Measurements from ENCODE around the gene ERN1.
"Not testable (repeated sequence)": the region's sequence is repeated elsewhere in the genome, so short reads cannot be mapped to it uniquely, and the experiment has no call there.

Gene ERN1

GRCh38 chr17:64134216-64134970 is 4.4 kb upstream of the ERN1 start:
- DNase-seq (ENCODE audit: low read depth): no peak

DNA sequence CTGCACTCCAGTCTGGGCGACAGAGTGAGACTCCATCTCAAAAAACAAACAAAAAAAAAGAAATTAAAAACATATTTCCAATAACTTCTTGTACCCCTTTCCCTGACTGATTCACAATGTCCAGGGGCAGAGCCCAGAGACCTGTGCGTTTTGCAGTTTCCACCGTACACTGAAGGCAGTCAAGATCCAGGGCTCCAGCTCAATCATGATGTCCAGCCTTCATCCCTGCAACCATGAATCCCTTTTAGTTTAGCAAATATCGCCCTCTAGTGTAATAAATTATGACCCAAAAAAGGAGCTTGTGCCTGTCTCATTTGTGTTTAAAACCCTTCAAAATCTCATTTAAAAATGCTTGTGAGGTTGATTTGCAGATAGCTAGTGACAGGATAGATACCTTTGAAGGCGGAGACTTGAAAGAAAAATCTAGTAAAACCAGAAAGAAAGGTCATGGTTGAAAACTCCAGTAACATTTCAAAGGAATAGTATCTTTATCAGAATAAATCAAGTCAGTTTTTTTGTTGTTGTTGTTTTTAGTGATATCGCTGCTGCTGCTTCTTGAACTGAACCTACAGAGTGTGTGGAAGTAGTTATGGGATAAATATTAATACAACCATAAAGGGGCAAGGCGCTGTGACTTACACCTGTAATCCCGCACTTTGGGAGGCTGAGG is 3.7 kb upstream of the ERN1 start:
- DNase-seq (ENCODE audit: low read depth): no peak

GRCh38 chr17:64131606-64132270 is 1.8 kb upstream of the ERN1 start:
- DNase-seq (ENCODE audit: low read depth): no peak

- DNase-seq (ENCODE audit: low read depth): peak; percentile 57
Measured at GRCh38 chr17:64130559-64131001, 636 bp upstream of the ERN1 start.

- DNase-seq (ENCODE audit: low read depth): no peak
Measured at GRCh38 chr17:64129515-64129764, 504 bp downstream of the ERN1 start.

DNA sequence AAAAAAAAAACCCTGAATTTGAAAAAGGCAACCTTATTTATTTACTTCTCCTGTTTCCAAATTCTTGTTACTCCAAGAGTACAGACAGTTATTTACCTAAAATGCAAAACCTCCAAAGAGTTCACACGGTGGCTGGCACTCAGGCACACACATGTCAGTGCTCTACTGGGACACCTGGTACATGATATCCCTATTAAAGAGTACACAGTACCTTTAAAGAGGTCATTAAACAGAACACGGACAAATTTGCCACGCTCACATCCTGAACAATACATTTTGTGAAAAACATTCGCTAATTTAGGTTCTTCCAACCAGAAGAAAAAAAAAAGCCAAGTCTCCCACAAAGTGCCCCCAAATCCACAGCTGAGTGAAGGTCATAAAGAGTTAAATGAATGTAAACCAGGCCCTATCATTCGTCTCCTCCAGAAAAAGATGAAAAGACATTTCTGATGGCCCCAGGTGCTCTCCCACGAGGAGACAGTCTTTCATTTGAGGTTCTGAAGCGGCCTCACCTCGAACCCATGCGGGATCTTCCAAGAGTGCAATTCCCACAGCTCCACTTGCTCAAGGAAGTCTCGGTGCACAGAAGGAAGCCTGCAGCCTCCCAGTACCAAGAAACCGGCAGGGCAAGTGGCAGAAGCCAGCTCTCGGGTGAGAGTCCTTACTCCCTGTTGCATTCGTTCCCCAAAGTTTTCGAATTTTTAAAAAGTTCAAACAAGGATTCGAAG is 993 bp downstream of the ERN1 start:
- DNase-seq (ENCODE audit: low read depth): no peak

GRCh38 chr17:64126918-64127317 is 3.0 kb downstream of the ERN1 start:
- DNase-seq (ENCODE audit: low read depth): no peak

- DNase-seq (ENCODE audit: low read depth): no peak
Measured at GRCh38 chr17:64125937-64126336, 4.0 kb downstream of the ERN1 start.

- no peak for DNase-seq (ENCODE audit: low read depth)
Measured at GRCh38 chr17:64124609-64125008, 5.3 kb downstream of the ERN1 start.

GRCh38 chr17:64123114-64123513 is 6.8 kb downstream of the ERN1 start:
- no peak for DNase-seq (ENCODE audit: low read depth)

DNA sequence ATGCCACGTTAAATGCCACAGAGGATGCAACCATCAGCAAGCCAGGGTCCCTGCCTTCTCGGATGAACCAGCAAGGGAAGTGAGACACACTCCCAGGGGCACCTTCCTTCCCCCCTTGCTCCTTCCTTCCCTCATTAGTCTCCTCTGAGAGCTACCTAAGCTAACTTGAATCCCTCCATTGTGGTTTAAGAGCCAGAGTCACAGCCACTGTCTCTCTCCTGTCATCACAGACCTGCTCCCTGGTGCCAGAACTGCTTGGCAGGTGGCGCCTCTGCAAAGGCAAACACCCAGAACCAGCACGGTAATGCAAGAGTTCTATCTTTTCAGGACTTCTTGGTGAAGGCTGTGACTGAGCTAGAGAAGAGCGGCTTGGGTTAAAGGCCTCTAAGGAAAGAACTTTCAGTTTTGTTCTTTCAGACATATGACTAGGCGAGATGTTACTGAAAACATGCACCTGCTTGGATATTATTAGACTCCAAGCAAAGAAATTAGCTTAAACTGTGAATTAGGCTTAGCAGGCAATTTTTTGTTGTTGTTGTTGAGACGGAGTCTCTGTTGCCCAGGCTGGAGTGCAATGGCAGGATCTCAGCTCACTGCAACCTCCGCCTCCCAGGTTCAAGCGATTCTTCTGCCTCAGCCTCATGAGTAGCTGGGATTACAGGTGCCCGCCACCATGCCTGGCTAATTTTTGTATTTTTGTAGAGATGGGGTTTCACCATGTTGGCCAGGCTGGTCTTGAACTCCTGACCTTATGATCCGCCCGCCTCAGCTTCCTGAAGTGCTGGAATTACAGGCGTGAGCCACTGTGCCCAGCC is 8.8 kb downstream of the ERN1 start:
- DNase-seq (ENCODE audit: low read depth): not testable (repeated sequence)

- DNase-seq (ENCODE audit: low read depth): no peak
Measured at GRCh38 chr17:64120159-64120810, 9.7 kb downstream of the ERN1 start.

GRCh38 chr17:64117981-64118979 is 11.7 kb downstream of the ERN1 start:
- DNase-seq (ENCODE audit: low read depth): no peak

DNA sequence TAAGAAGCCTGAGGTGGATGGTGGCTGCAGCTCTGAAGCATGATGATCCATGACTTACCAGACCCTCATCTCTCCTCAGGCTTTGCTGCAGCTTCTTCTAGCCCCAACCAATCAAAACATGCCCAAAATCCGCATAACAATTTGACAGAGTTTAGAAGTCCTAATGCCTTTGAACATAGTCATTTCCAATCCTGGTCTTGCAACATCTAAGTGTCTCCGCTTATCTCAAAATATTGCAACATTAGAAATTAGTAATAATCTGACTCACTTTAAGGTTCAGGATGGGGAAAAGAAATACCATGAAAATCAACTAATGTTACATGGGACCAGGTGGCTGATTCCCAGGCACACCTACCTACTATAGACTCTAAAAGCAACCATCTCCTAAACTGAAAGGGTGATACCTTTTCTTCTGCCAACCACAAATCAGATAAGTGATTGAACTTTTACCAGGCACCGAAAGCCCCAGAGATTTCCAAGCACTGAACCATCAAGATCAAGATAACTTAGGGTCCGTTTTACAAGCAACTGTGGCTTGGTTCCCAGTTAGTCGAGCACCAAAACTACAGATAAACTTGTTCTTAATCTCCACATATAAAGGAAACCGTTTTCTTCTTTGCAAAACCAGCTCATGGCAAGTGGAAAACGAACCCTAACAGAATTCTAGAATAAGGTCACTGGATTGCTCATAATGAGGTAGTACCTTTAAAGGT is 14.0 kb downstream of the ERN1 start:
- DNase-seq (ENCODE audit: low read depth): no peak

- DNase-seq (ENCODE audit: low read depth): no peak
Measured at GRCh38 chr17:64115043-64115698, 14.8 kb downstream of the ERN1 start.

DNA sequence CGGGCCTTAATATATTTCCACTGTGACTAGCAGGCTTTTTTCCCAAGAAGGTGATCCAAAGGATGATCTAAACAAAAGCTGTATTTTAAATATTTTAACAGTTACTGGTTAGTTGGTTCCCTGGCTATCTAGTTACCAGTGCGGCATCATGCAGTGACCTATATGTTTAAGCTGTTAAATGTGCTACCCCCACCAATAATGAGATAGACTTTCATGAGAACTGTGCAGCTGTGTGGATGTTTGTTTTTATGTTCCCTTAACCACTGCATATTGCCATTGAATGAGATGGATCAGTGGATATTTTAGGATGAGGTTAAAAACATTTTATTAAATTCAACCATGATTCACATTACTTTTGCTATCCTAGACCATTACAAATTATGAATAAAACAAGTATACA is 16.9 kb downstream of the ERN1 start:
- DNase-seq (ENCODE audit: low read depth): no peak

DNA sequence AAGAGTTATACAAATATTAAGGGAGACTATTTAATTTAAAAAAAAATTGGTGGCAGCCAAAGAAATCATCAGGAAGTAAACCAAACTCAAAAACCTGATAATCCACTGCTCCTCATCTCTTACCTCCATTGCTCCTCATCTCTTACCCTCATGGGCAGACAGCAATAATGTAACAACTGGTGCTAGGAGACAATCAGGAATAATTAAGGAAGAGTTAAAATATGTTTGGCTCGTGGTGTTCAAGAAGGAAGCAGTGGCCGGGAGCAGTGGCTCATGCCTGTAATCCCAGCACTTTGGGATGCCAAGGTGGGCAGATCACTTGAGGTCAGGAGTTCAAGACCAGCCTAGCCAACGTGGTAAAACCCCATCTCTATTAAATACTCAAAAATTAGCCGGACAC is 18.1 kb downstream of the ERN1 start:
- DNase-seq (ENCODE audit: low read depth): no peak

GRCh38 chr17:64110379-64111152 is 19.4 kb downstream of the ERN1 start:
- DNase-seq (ENCODE audit: low read depth): no peak
